ENCODE results near the gene ZBTB8A.
A peak's percentile ranks its signal among the peaks of the same experiment; 100 is the strongest.

The ZBTB8A gene

DNA sequence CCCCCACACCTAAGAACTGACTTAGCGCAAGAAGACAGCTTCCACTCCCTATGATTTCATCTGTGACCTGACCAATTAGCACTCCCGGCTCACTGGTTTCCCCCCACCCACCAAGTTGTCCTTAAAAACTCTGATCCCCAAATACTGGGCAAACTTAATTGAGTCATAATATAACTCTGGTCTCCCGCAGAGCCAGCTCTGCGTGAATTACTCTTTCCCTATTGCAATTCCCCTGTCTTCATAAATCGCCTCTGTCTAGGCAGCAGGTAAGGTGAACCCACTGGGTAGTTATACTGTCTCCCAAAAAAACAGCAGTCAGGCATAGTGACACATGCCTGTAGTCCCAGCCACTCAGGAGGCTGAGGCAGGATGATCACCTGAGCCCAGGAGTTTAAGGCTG is 74.2 kb downstream of the ZBTB8A start:
- TF ChIP-seq, protein P1, sequence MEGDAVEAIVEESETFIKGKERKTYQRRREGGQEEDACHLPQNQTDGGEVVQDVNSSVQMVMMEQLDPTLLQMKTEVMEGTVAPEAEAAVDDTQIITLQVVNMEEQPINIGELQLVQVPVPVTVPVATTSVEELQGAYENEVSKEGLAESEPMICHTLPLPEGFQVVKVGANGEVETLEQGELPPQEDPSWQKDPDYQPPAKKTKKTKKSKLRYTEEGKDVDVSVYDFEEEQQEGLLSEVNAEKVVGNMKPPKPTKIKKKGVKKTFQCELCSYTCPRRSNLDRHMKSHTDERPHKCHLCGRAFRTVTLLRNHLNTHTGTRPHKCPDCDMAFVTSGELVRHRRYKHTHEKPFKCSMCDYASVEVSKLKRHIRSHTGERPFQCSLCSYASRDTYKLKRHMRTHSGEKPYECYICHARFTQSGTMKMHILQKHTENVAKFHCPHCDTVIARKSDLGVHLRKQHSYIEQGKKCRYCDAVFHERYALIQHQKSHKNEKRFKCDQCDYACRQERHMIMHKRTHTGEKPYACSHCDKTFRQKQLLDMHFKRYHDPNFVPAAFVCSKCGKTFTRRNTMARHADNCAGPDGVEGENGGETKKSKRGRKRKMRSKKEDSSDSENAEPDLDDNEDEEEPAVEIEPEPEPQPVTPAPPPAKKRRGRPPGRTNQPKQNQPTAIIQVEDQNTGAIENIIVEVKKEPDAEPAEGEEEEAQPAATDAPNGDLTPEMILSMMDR (conservative IDR thresholded peaks at IDR 0.05; ENCODE audit: low read depth, low read length) = no peak
- DNase-seq (ENCODE audit: low read depth) = no peak
- no peak overlapping the region for H3K4me3 ChIP-seq (ENCODE audit: low read depth, low read length)

DNA sequence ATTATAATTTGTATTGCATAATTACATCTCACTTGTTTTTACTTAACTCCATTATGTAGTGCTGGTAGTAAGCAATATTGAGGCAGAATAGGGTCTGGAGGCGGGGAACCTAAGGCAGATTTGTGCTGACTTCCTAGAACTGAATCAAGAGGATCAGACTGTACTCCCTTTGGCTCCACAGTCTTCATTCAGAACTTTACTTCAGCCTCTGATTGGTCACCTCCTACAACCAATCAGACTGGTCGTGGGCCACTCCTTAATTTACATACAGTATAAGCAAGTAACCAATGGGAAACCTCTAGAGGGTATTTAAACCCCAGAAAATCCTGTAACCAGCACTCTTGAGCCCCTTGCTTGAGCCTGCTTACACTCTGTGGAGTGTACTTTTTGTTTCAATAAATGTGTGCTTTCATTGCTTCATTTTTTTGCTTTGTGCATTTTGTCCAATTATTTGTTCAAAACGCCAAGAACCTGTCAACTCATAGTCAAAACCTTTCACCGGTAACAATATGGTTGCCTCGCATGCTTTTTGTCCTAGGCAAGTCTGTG is 79.5 kb downstream of the ZBTB8A start:
- H3K4me3 ChIP-seq (ENCODE audit: low read depth, low read length) = no peak overlapping the region
- DNase-seq (ENCODE audit: low read depth) = no peak
- TF ChIP-seq, protein P1 (conservative IDR thresholded peaks at IDR 0.05; ENCODE audit: low read depth, low read length) = no peak

DNA sequence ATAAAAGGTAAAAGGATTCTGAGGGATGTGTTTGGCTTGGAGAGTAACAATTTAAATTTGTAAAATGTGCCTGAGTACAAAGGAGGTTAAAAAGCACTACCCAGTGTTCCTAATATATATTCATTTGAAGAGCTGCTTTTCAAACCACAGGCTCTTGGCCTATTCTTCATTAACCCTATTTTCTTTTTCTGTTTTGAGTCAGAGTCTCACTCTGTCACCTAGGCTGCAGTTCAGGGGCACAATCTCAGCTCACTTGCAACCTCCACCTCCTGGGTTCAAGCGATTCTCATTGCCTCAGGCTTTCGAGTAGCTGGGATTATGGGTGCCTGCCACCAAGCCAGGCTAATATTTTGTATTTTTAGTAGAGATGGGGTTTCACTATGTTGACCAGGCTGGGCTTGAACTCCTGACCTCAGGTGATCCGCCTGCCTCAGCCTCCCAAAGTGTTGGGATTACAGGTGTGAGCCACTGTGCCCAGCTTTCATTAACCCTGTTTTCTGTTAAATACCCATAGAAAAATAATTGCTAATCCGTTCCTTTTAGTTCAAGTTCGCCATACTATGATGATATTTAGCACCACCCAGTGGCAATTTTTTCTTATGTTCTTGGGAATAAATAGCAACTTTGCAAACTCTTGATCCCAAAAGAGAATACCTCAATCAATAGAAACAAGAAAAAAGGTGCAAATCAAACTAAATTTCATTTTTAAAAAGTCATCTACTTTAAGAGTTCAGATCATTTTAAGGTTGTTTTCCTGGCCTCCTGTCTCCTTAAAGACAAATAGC is 80.7 kb downstream of the ZBTB8A start:
- DNase-seq (ENCODE audit: low read depth) = peak; percentile 68
- no peak overlapping the region for H3K4me3 ChIP-seq (ENCODE audit: low read depth, low read length)
- TF ChIP-seq, protein P1 (conservative IDR thresholded peaks at IDR 0.05; ENCODE audit: low read depth, low read length) = peak; percentile 37

GRCh38 chr1:32622205-32622604 is 83.0 kb downstream of the ZBTB8A start:
- TF ChIP-seq, protein P1 (conservative IDR thresholded peaks at IDR 0.05; ENCODE audit: low read depth, low read length) = no peak
- no peak for DNase-seq (ENCODE audit: low read depth)
- no peak overlapping the region for H3K4me3 ChIP-seq (ENCODE audit: low read depth, low read length)

DNA sequence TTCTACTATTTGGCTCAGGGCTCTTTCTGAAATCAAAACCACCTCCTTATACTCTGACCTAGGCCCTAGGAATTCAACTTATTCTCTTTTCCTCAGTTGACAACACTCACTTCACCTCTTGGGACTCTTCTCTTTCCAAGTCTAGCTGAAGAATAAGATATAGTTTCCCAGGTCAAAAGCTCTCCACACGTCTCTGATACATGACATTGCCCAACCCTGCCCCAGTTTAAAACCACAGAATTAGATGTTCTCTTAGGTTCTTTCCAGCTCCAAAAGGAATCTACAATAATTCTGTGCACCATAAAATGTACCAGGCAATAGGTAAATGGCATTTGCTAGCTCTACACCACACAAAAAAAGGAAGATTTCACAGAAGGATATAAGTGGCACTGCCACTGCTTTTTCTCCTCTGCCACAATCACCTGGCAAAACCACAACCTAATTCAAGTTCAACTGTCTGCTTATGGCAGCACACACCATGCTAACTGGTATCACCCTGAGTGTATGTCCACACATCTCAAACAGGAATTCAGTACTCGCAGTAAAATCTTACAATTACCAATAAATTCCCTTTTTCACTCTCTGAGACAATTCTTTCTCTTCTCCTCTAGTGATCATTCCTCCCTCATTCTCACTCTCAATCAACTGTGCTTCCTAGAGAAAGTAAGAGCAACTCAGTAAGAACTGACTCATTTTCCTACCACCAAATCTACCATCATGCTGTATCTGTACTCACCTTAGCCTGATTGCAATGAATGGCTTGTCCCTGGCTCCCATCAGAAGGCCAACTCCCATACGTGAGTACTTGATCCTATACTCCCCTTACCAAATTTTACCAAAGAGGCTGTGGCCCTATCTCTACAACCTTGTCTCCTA is 83.8 kb downstream of the ZBTB8A start:
- DNase-seq (ENCODE audit: low read depth) = no peak
- TF ChIP-seq, protein P1 (conservative IDR thresholded peaks at IDR 0.05; ENCODE audit: low read depth, low read length) = no peak
- no peak overlapping the region for H3K4me3 ChIP-seq (ENCODE audit: low read depth, low read length)

- DNase-seq (ENCODE audit: low read depth) = no peak
- H3K4me3 ChIP-seq (ENCODE audit: low read depth, low read length) = no peak overlapping the region
- TF ChIP-seq, protein P1 (conservative IDR thresholded peaks at IDR 0.05; ENCODE audit: low read depth, low read length) = no peak
Observed at GRCh38 chr1:32623775-32624174, 84.5 kb downstream of the ZBTB8A start.

Measured in choroid plexus epithelial cell (primary cell).